Adrenal gland (tissue), 5 donors: ENCODE results near the gene PIP4K2C.

Experiments
- CTCF ChIP-seq, 6 experiments: fragments of 450-650 bp in 4 of 6; fragments of 200-600 bp in 2 of 6; sonication (generic) in 1 of 6; IDR thresholded peaks; 1 replicate in 5 of 6; 2 replicates in 1 of 6; pipeline versions ENCODE4 v1.5.1 to v1.8.0; 2016 to 2021; ENCODE audit warnings: antibody characterized with exemption in 6 of 6, mild to moderate bottlenecking in 2 of 6, moderate library complexity in 1 of 6
- POLR2A ChIP-seq, 2 donors: fragments of 450-650 bp; IDR thresholded peaks; one replicate each; pipeline ENCODE4 v1.6.1; 2017; ENCODE audit warnings: antibody characterized with exemption in 2 of 2, mild to moderate bottlenecking in 2 of 2, moderate library complexity in 1 of 2
- donor health status: DM: no; HTN: no; CAD: no.

DNA sequence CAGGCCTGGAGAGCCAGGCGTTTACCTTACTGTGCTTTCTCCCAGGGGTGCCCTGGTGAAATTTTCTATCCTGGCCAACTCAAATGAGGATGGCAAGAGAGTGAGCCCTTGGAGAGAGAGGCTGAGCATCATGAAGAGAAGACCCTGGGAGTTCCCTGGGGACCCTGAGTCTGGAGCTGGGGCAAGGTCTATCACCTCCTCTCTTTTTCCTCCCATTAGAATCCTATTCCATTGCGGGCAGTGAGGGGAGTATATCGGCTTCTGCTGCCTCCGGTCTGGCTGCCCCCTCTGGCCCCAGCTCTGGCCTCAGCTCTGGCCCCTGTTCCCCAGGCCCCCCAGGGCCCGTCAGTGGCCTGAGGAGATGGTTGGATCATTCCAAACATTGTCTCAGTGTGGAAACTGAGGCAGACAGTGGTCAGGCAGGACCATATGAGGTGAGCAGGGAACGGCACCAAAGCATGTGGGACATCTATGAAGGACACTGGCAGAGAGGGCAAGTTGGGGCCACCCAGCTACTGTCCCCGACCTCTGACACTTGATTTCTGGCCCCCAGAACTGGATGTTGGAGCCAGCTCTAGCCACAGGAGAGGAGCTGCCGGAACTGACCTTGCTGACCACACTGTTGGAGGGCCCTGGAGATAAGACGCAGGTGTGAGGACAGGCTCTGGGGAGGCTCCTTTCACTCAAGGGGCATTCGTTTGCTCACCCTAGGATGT, 21.9 kb downstream of the PIP4K2C start:
- TF ChIP-seq CTCF (IDR thresholded peaks at IDR 0.05) = no peak
- no peak for TF ChIP-seq POLR2A (IDR thresholded peaks at IDR 0.05)
